Nephron progenitor cell (in vitro differentiated cells): ENCODE results near the gene GAA.

Experiments
- DNase-seq: peaks from one replicate; pipeline ENCODE4 v3.0.0; 2021
- H3K27ac Mint-ChIP-seq: 2 replicates; pipeline ENCODE4 v1.8.0; 2021; ENCODE audit warnings: mild to moderate bottlenecking, moderate library complexity, mixed read lengths
- H3K27me3 Mint-ChIP-seq: 2 replicates; pipeline ENCODE4 v1.8.0; 2021; ENCODE audit warnings: mild to moderate bottlenecking, low read depth, mixed read lengths; ENCODE audit not compliant: poor library complexity
- H3K36me3 Mint-ChIP-seq: 2 replicates; pipeline ENCODE4 v1.8.0; 2021; ENCODE audit warnings: low read depth, mixed read lengths
- H3K4me1 Mint-ChIP-seq: 2 replicates; pipeline ENCODE4 v1.8.0; 2021; ENCODE audit warnings: mixed read lengths
- H3K4me3 Mint-ChIP-seq: 2 replicates; pipeline ENCODE4 v1.8.0; 2021; ENCODE audit warnings: mild to moderate bottlenecking, moderate library complexity, mixed read lengths
- H3K9me3 Mint-ChIP-seq: 2 replicates; pipeline ENCODE4 v1.8.0; 2021; ENCODE audit warnings: mild to moderate bottlenecking, moderate library complexity, mixed read lengths
- CTCF ChIP-seq: fragments of 200-600 bp; sonication (generic); IDR thresholded peaks from 2 replicates; pipeline ENCODE4 v1.5.0; 2021; ENCODE audit warnings: antibody characterized with exemption

Gene GAA

GRCh38 chr17:80142929-80143328, 41.5 kb downstream of the GAA start:
- Mint-ChIP-seq H3K36me3 (peaks cover 53% of the 10 kb centered on the region), H3K9me3 (no peaks in the 10 kb centered on the region), H3K4me1 (peaks cover 36% of the 10 kb centered on the region), H3K4me3 (no peak overlapping the region), H3K27me3 (no peaks in the 10 kb centered on the region), H3K27ac (no peak overlapping the region)
- no peak for DNase-seq
- no peak for TF ChIP-seq CTCF

- H3K36me3 Mint-ChIP-seq = peaks cover 28% of the 10 kb centered on the region
- peaks cover 45% of the 10 kb centered on the region for H3K4me1 Mint-ChIP-seq
- H3K9me3 Mint-ChIP-seq = no peaks in the 10 kb centered on the region
- TF ChIP-seq CTCF = no peak
- no peak for DNase-seq
- no peaks in the 10 kb centered on the region for H3K27me3 Mint-ChIP-seq
- peak overlapping the region; percentile 88 for H3K4me3 Mint-ChIP-seq
- H3K27ac Mint-ChIP-seq = no peak overlapping the region
These were observed 44.0 kb downstream of the GAA start for GRCh38 chr17:80145076-80146075.

GRCh38 chr17:80146121-80147034, 45.0 kb downstream of the GAA start:
- H3K9me3 Mint-ChIP-seq = no peaks in the 10 kb centered on the region
- TF ChIP-seq CTCF = no peak
- H3K27ac Mint-ChIP-seq = peak overlapping the region; percentile 96

GRCh38 chr17:80147035-80147822, 45.8 kb downstream of the GAA start, which contains the start of gene EIF4A3:
Gene EIF4A3 (minus strand): TSS chr17:80147128. CDS start chr17:80146961, 167 bp downstream.
- peak within 1 kb of the TSS; percentile 96 for H3K27ac Mint-ChIP-seq
- H3K4me1 Mint-ChIP-seq = peaks cover 45% of the 10 kb centered on the region
- peaks cover 10% of the 10 kb centered on the region for H3K36me3 Mint-ChIP-seq
- DNase-seq = peak; percentile 95
- peaks cover under 1% of the 10 kb centered on the region for H3K9me3 Mint-ChIP-seq
- no peak for TF ChIP-seq CTCF
- no peaks in the 10 kb centered on the region for H3K27me3 Mint-ChIP-seq
- H3K4me3 Mint-ChIP-seq = peak within 1 kb of the TSS; percentile 88

More at GRCh38 chr17:80146121-80147034, 45.0 kb downstream of the GAA start:
- Mint-ChIP-seq H3K36me3 (peaks cover 18% of the 10 kb centered on the region), H3K4me3 (peak overlapping the region; percentile 88), H3K27me3 (no peaks in the 10 kb centered on the region), H3K4me1 (peaks cover 45% of the 10 kb centered on the region)
- DNase-seq = no peak

- H3K27ac Mint-ChIP-seq = no peak overlapping the region
- H3K4me1 Mint-ChIP-seq = peaks cover 19% of the 10 kb centered on the region
- H3K36me3 Mint-ChIP-seq = peaks cover 13% of the 10 kb centered on the region
- no peak for DNase-seq
- peaks cover 26% of the 10 kb centered on the region for H3K9me3 Mint-ChIP-seq
- H3K4me3 Mint-ChIP-seq = no peak overlapping the region
- no peak for TF ChIP-seq CTCF
- peaks cover 3% of the 10 kb centered on the region for H3K27me3 Mint-ChIP-seq
These were observed 50.0 kb downstream of the GAA start for GRCh38 chr17:80151333-80151732.
